Activated naive CD8-positive, alpha-beta T cell (primary cell): ENCODE results near the gene EXO5.
"Not testable (repeated sequence)": the region's sequence is repeated elsewhere in the genome, so short reads cannot be mapped to it uniquely, and the experiment has no call there.

Experiments used
- H3K27ac Mint-ChIP-seq: one replicate; pipeline ENCODE4 v1.8.0; 2021; ENCODE audit warnings: mixed read lengths
- H3K27me3 Mint-ChIP-seq: one replicate; pipeline ENCODE4 v1.8.0; 2021; ENCODE audit warnings: mixed read lengths
- H3K36me3 Mint-ChIP-seq: one replicate; pipeline ENCODE4 v1.8.0; 2021; ENCODE audit warnings: mixed read lengths
- H3K4me1 Mint-ChIP-seq: one replicate; pipeline ENCODE4 v1.8.0; 2021; ENCODE audit warnings: low read depth, mixed read lengths
- H3K4me3 Mint-ChIP-seq: one replicate; pipeline ENCODE4 v1.8.0; 2021; ENCODE audit warnings: mild to moderate bottlenecking, mixed read lengths
- H3K9me3 Mint-ChIP-seq: one replicate; pipeline ENCODE4 v1.8.0; 2021; ENCODE audit warnings: low read depth, mixed read lengths

The EXO5 gene

DNA sequence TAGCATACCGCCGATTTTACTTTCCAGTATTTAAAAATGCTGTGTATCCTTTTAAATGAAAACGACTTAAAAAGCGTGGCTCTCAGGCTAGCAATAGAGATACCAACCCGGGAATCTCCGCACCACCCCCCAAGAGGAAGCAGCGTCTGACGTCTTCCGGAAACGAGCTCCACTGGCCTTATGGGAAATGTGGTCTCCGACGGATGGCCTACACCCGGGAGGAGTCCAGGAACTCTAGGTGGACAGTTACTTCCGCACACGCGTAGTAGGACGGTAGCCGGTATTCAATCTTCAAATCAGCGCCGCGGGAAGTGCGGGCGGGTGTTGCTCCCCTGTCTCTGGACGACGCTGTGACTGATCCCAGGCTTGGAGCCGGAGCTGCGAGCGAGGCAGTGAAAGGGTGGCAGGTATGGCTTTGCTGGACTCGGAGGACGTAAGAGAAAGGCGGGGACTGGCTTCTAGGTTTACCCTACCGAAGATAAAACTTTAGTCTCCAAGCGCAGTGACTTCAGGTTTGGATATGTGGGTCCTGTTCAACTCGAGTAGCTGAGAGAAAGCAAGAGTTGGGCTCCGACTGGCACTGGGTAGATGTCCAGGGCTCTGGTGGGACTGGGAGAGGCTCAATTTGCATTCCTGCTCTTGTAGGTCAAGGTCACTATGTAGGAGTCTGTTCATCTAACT, 23.0 kb downstream of the EXO5 start, which contains the start of gene ZNF684:
TSS of gene ZNF684 (plus strand) at position 257 of the 681 bp plus-strand sequence. CDS start 1,530 bp downstream, outside the sequence.
- peaks cover 5% of the 10 kb centered on the region for H3K36me3 Mint-ChIP-seq
- H3K27me3 Mint-ChIP-seq: no peaks in the 10 kb centered on the region
- H3K4me3 Mint-ChIP-seq: peak within 1 kb of the TSS; percentile 99
- peaks cover 29% of the 10 kb centered on the region for H3K4me1 Mint-ChIP-seq
- peak within 1 kb of the TSS; percentile 95 for H3K27ac Mint-ChIP-seq
- peaks cover 13% of the 10 kb centered on the region for H3K9me3 Mint-ChIP-seq

DNA sequence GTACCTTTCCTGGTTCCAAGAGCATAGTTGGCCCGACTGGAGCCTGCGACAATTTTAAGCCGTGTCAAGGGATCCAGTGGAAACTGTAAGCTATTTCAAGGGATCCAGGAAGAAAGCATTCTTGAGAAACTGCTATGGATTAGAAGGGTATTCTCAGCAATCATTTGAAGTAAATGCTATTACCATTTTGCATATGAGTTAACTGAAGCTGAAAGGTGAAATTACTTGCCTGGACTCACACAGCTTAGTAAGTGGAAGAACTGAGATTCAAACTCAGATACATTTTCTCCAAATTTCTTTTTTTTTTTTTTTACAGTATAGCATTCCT, 23.5 kb downstream of the EXO5 start:
- H3K4me1 Mint-ChIP-seq: peaks cover 29% of the 10 kb centered on the region
- peak overlapping the region; percentile 99 for H3K4me3 Mint-ChIP-seq
- H3K36me3 Mint-ChIP-seq: peaks cover 5% of the 10 kb centered on the region

DNA sequence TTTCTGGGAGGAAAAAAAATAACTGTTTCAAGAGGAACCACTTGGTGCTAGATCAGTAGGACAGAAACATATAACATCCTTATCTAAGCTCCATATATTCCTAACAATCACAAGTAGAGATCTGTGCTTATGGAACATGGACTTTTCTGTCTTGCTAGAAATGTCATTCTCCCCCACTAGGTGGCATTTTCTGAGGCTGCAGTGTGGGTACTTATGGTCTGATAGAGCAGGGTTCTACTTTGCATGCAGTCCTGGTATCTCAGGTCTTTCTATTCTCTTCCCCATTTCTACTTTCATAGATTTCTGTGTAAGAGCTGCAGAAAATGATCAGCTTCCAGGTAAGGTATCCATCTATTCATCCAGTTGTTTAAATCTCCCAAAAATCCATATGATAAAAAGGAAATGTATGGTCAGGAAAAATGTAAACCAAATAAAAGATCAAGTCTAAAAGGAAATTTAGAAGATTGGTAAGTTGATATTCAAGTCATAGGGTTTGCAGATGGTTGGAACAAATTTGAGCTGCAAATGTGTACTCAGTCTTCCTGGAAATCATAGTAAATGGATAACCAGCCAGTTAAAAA, 24.4 kb downstream of the EXO5 start:
- H3K36me3 Mint-ChIP-seq: peaks cover 5% of the 10 kb centered on the region
- H3K27ac Mint-ChIP-seq: no peak overlapping the region
- H3K4me3 Mint-ChIP-seq: peak overlapping the region; percentile 99
- H3K9me3 Mint-ChIP-seq: peaks cover 8% of the 10 kb centered on the region
- no peaks in the 10 kb centered on the region for H3K27me3 Mint-ChIP-seq
- H3K4me1 Mint-ChIP-seq: peaks cover 29% of the 10 kb centered on the region

More for the DNA sequence above, 23.5 kb downstream of the EXO5 start:
- H3K9me3 Mint-ChIP-seq: peaks cover 13% of the 10 kb centered on the region
- H3K27ac Mint-ChIP-seq: peak overlapping the region; percentile 95
- no peaks in the 10 kb centered on the region for H3K27me3 Mint-ChIP-seq

DNA sequence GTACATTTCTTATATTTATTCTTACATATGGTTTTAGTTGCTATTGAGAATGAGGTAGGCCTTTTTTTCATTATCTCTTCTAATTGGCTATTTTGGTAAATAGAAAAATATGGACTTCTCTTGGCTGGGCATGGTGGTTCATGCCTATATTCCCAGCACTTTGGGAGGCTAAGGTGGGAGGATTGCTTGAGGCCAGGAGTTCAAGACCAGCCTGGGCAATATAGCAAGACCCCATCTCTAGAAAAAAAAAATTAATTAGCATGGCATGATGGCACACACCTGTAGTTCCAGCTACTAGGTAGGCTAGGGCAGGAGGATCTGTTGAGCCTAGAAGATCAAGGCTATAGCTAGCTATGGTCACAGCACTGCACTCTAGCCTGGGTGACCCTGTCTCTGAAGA, 26.0 kb downstream of the EXO5 start:
- H3K36me3 Mint-ChIP-seq: peaks cover 8% of the 10 kb centered on the region
- peaks cover 29% of the 10 kb centered on the region for H3K4me1 Mint-ChIP-seq
- no peak overlapping the region for H3K4me3 Mint-ChIP-seq
- H3K27me3 Mint-ChIP-seq: no peaks in the 10 kb centered on the region
- no peak overlapping the region for H3K27ac Mint-ChIP-seq
- peaks cover 6% of the 10 kb centered on the region for H3K9me3 Mint-ChIP-seq

DNA sequence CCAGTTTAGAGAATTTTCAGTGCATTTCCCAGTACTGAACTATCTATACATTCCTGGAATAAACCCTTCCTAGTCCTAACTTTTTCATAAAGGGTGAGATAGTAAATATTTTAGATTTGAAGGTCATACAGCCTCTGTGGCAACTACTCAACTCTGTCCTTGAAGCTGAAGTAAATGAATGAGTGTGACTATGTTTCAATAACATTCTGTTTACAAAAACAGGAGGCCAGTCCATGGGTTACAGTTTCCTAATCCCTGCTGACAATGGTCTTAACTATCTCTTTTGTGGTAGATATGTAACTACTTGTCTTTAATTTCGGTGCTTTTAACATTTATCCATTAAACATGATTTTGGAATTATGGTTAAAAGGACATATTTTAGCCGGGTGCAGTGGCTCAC, 27.2 kb downstream of the EXO5 start:
- peaks cover 10% of the 10 kb centered on the region for H3K36me3 Mint-ChIP-seq
- H3K27ac Mint-ChIP-seq: no peak overlapping the region
- H3K27me3 Mint-ChIP-seq: no peaks in the 10 kb centered on the region
- peaks cover 29% of the 10 kb centered on the region for H3K4me1 Mint-ChIP-seq
- H3K9me3 Mint-ChIP-seq: peaks cover 6% of the 10 kb centered on the region
- no peak overlapping the region for H3K4me3 Mint-ChIP-seq

DNA sequence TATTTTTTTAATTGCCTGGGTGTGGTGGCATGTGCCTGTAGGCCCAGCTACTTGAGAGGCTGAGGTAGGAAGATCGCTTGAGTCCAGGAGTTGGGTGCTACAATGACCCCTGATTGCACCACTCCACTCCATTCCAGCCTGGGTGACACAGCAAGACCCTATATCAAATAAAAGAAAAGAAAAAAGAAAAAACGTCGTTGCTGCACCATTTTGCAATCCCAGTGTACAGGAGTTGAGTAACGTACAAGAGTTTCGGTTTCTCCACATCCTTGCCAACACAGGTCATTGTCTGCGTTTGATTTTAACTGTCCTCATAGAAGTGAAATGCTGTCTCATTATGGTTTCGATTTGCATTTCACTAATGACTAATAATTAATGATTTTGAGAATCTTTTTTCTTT, 30.8 kb downstream of the EXO5 start:
- Mint-ChIP-seq H3K36me3 (peaks cover 20% of the 10 kb centered on the region), H3K27ac (no peak overlapping the region), H3K27me3 (no peaks in the 10 kb centered on the region)

DNA sequence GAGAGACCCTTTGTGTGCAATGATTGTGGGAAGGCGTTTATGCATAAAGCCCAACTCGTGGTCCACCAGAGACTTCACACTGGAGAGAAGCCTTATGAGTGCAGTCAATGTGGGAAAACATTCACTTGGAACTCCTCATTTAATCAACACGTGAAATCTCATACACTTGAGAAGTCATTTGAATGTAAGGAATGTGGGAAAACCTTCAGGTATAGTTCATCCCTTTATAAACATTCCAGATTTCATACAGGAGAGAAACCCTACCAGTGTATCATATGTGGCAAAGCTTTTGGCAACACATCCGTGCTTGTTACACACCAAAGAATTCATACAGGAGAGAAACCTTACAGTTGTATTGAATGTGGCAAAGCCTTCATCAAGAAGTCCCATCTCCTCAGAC, 38.4 kb downstream of the EXO5 start:
- Mint-ChIP-seq H3K4me1 (no peaks in the 10 kb centered on the region), H3K36me3 (peaks cover 37% of the 10 kb centered on the region), H3K9me3 (peaks cover 10% of the 10 kb centered on the region), H3K4me3 (no peak overlapping the region), H3K27me3 (no peaks in the 10 kb centered on the region), H3K27ac (no peak overlapping the region)

More for the DNA sequence above, 30.8 kb downstream of the EXO5 start:
- no peak overlapping the region for H3K4me3 Mint-ChIP-seq
- H3K9me3 Mint-ChIP-seq: no peaks in the 10 kb centered on the region
- H3K4me1 Mint-ChIP-seq: peaks cover 4% of the 10 kb centered on the region

DNA sequence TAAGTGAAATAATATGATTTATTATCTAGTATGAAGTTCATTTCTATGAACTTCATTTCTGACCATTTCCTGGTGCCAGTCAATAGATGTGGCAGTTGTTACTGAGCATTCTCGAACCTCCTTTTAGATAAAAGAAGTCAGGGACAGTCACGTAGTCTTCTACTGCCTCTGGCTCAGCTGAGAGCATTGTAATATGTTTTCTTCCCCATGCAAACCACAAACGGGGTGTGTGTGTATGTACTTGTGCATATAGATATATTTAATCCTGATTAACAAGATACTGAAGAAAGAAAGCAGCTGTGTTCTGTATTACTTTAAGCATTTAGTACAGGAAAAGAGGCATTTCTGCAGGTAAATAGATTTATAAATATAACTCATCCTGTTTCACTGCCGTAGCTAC, 44.5 kb downstream of the EXO5 start:
- Mint-ChIP-seq H3K36me3 (no peaks in the 10 kb centered on the region), H3K4me1 (no peaks in the 10 kb centered on the region), H3K27me3 (no peaks in the 10 kb centered on the region), H3K4me3 (no peak overlapping the region), H3K9me3 (no peaks in the 10 kb centered on the region), H3K27ac (no peak overlapping the region)

DNA sequence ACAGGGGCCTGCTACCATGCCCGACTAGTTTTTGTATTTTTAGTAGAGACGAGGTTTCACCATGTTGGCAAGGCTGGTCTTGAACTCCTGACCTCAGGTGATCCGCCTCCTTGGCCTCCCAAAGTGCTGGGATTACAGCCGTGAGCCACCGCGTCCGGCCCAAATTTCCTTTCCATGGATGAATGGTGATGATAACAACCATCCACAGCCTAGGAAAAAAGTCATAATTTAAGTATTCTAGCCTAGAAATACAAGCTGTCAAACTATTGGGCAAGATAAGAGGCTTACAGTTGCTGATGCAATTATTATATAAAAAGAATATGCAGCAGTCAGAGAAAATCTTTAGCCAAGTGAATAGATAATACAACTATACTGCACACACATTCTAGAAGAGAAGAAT, 46.2 kb downstream of the EXO5 start:
- not testable (repeated sequence) for H3K36me3 Mint-ChIP-seq, H3K27me3 Mint-ChIP-seq, H3K9me3 Mint-ChIP-seq, H3K4me1 Mint-ChIP-seq, H3K27ac Mint-ChIP-seq, H3K4me3 Mint-ChIP-seq

DNA sequence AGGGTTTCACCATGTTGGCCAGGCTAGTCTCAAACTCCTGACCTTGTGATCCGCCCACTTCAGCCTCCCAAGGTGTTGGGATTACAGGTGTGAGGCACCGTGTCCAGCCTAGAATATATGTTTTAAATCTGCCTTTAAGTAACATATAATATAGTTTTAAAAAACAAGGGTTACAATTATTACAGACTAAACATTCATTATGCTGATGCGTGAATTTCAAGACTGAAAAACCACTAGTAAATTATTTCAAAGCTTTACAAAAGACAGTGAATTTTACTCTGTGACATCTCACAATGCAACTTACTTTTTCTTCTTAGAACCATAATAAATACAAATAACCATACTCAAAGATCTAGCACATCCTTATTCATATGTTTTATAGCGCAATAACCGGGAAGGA, 47.6 kb downstream of the EXO5 start:
- H3K4me1 Mint-ChIP-seq: no peaks in the 10 kb centered on the region
- H3K4me3 Mint-ChIP-seq: no peak overlapping the region

DNA sequence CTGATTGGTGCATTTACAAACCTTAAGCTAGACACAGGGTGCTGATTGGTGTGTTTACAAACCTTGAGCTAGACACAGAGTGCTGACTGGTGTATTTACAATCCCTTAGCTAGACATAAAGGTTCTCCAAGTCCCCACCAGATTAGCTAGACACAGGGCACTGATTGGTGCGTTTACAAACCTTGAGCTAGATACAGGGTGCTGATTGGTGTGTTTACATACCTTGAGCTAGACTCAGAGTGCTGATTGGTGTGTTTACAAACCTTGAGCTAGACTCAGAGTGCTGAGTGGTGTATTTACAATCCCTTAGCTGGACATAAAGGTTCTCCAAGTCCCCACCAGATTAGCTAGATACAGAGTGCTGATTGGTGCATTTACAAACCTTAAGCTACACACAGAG, 49.7 kb downstream of the EXO5 start:
- H3K27ac Mint-ChIP-seq, H3K36me3 Mint-ChIP-seq, H3K27me3 Mint-ChIP-seq, H3K4me3 Mint-ChIP-seq, H3K9me3 Mint-ChIP-seq, H3K4me1 Mint-ChIP-seq: not testable (repeated sequence)

More for the DNA sequence above, 47.6 kb downstream of the EXO5 start:
- Mint-ChIP-seq H3K9me3 (no peaks in the 10 kb centered on the region), H3K27me3 (no peaks in the 10 kb centered on the region), H3K27ac (no peak overlapping the region), H3K36me3 (no peaks in the 10 kb centered on the region)

DNA sequence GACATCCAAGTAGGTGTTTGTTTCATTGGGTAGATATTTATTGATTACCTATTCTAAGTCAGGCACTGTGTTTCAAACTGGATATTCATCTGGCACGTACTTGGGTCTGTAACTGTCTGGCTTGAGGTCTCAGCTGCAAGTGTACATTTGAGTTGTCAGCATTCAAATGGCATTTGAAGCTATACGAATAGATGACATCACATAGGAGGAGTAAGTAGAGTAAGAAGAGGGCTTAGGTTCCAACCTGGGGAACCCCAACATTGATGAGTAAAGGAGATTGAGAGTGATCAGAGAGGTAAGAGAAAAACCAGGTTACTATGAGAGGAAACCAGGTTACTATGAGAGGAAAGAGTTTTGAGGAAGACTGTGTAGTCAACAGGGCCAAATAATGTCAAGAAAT, 53.6 kb downstream of the EXO5 start:
- no peak overlapping the region for H3K27ac Mint-ChIP-seq
- H3K4me1 Mint-ChIP-seq: no peaks in the 10 kb centered on the region
- peaks cover 3% of the 10 kb centered on the region for H3K36me3 Mint-ChIP-seq
- peaks cover 6% of the 10 kb centered on the region for H3K27me3 Mint-ChIP-seq
- H3K9me3 Mint-ChIP-seq: no peaks in the 10 kb centered on the region
- H3K4me3 Mint-ChIP-seq: no peak overlapping the region

DNA sequence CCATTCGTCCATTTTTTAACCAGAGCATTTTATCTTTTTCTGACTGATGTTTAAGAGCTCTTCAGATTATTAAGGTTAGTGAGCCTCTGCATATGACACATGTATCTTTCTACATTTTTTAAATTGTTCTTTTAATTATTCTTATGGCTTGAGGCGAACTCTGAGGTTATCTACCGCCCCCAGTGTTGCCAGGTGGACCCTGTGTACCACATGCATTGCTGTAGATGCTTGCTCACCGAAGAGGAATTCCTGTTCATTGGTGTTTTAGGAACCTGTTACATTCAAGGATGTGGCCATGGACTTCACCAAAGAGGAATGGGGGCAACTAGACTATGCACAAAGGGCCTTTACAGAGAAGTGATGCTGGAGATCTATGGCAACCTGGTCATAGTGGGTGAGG, 54.7 kb downstream of the EXO5 start:
- H3K27ac Mint-ChIP-seq: no peak overlapping the region
- H3K27me3 Mint-ChIP-seq: peaks cover 6% of the 10 kb centered on the region
- no peaks in the 10 kb centered on the region for H3K9me3 Mint-ChIP-seq
- H3K4me1 Mint-ChIP-seq: no peaks in the 10 kb centered on the region
- peaks cover 3% of the 10 kb centered on the region for H3K36me3 Mint-ChIP-seq
- no peak overlapping the region for H3K4me3 Mint-ChIP-seq

DNA sequence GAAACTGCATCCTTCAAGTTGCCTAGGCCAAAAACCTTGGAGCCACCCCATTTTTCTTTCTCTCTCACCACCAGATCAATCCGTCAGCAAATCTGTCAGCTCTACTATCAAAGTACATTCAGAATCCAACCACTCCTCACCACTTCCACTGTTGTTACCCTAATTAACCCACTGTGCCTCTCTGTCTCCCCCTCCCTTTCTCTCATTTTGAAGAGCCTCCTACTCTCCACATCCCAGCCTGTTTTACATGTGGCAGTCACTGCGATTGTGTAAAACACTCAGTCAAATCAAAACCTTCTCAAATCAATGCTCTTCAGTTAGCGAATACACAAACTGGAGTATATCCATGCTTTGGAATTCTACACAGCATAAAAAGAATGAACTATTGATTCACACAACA, 55.9 kb downstream of the EXO5 start:
- Mint-ChIP-seq H3K4me3 (no peak overlapping the region), H3K4me1 (no peaks in the 10 kb centered on the region), H3K27ac (no peak overlapping the region), H3K36me3 (peaks cover 3% of the 10 kb centered on the region), H3K9me3 (no peaks in the 10 kb centered on the region), H3K27me3 (peaks cover 6% of the 10 kb centered on the region)

DNA sequence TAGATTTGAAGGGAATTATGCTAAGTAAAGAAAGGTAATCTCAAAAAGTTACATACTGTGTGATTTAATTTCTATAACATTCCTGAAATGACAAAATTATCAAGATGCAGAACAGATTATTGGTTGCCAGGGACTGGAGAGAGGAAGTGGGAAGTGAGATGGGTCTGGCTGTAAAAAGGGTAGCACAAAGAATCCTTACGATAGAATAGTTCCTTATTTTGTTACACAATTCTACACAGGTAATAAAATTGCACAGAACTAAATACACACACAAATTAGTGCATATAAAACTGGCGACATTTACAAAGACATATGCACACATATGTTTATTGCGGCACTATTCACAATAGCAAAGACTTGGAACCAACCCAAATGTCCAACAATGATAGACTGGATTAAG, 56.3 kb downstream of the EXO5 start:
- Mint-ChIP-seq H3K27me3 (peaks cover 6% of the 10 kb centered on the region), H3K36me3 (peaks cover 3% of the 10 kb centered on the region), H3K27ac (no peak overlapping the region), H3K4me1 (no peaks in the 10 kb centered on the region), H3K4me3 (no peak overlapping the region), H3K9me3 (no peaks in the 10 kb centered on the region)
